ENCODE results near the gene FMNL2.

GRCh38 chr2:152320814-152321213 is 14.2 kb upstream of the FMNL2 start:
- TF ChIP-seq, protein P1, sequence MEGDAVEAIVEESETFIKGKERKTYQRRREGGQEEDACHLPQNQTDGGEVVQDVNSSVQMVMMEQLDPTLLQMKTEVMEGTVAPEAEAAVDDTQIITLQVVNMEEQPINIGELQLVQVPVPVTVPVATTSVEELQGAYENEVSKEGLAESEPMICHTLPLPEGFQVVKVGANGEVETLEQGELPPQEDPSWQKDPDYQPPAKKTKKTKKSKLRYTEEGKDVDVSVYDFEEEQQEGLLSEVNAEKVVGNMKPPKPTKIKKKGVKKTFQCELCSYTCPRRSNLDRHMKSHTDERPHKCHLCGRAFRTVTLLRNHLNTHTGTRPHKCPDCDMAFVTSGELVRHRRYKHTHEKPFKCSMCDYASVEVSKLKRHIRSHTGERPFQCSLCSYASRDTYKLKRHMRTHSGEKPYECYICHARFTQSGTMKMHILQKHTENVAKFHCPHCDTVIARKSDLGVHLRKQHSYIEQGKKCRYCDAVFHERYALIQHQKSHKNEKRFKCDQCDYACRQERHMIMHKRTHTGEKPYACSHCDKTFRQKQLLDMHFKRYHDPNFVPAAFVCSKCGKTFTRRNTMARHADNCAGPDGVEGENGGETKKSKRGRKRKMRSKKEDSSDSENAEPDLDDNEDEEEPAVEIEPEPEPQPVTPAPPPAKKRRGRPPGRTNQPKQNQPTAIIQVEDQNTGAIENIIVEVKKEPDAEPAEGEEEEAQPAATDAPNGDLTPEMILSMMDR (IDR thresholded peaks at IDR 0.05 in 2 of 3, conservative IDR thresholded peaks at IDR 0.05 in 1 of 3; ENCODE audit: borderline replicate concordance in 1 of 3, insufficient read depth in 1 of 3, low read depth in 2 of 3, low read length in 2 of 3) = no peak
- TF ChIP-seq YY1 (IDR thresholded peaks at IDR 0.05; ENCODE audit: extremely low read depth, insufficient replicate concordance, low read depth, low read length) = no peak
- TF ChIP-seq SIN3A (IDR thresholded peaks at IDR 0.05; ENCODE audit: low read depth) = no peak
- no peak for TF ChIP-seq REST (IDR thresholded peaks at IDR 0.05; ENCODE audit: low read depth)
- TF ChIP-seq, protein P2, sequence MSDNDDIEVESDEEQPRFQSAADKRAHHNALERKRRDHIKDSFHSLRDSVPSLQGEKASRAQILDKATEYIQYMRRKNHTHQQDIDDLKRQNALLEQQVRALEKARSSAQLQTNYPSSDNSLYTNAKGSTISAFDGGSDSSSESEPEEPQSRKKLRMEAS (IDR thresholded peaks at IDR 0.05) = no peak

Measured in HCT116 (cell line).